Activated B cell treated with CpG ODN at 0.5 μM for 24 hours (primary cell): ENCODE measurements around the gene BRD3. TPM values are rescaled to one million over a fixed set of nuclear protein-coding genes. Genes with fewer than 3 reads are reported as not detected.

ENCODE experiments used
- ATAC-seq: fragments of 200-7000 bp; cut with Tn5 transposase; one replicate; pipeline ENCODE4 v1.10.0; 2021; ENCODE audit warnings: low read depth, mild to moderate bottlenecking, moderate library complexity
- CTCF ChIA-PET: fragments of 350-600 bp; sonication (Branson Sonifier 250); formaldehyde crosslinking; loops from one replicate; lab custom pipeline; 2021; ENCODE audit warnings: antibody characterized with exemption; lab: Charles Lee
- POLR2A ChIA-PET: fragments of 350-600 bp; sonication (Branson Sonifier 250); formaldehyde crosslinking; loops from one replicate; lab custom pipeline; 2021; ENCODE audit warnings: antibody characterized with exemption; lab: Charles Lee
- DNase-seq: peaks from one replicate; pipeline ENCODE4 v3.0.0; 2022
- H3K27ac Mint-ChIP-seq: one replicate; pipeline ENCODE4 v1.8.0; 2020; ENCODE audit warnings: mixed read lengths
- H3K27me3 Mint-ChIP-seq: one replicate; pipeline ENCODE4 v1.8.0; 2021; ENCODE audit warnings: mixed read lengths
- H3K36me3 Mint-ChIP-seq: one replicate; pipeline ENCODE4 v1.8.0; 2021; ENCODE audit warnings: low read depth, mixed read lengths
- H3K4me1 Mint-ChIP-seq: one replicate; pipeline ENCODE4 v1.8.0; 2021; ENCODE audit warnings: mixed read lengths
- H3K4me3 Mint-ChIP-seq: one replicate; pipeline ENCODE4 v1.8.0; 2020; ENCODE audit warnings: mild to moderate bottlenecking, mixed read lengths
- H3K9me3 Mint-ChIP-seq: one replicate; pipeline ENCODE4 v1.8.0; 2020; ENCODE audit warnings: mixed read lengths
- intact Hi-C: fragments of 100-400 bp; cut with micrococcal nuclease; formaldehyde crosslinking; loops from one replicate; pipeline ENCODE4 v1.15.1; 2024
- total RNA-seq: library from RNA; stranded (reverse); gene quantifications from 2 replicates; pipeline ENCODE4 v1.2.3, GENCODE V29; 2022
- TF ChIP-seq, protein P1 (sequence below): fragments of 200-600 bp; IDR thresholded peaks from one replicate; pipeline ENCODE4 v1.8.0; 2022; ENCODE audit warnings: antibody characterized with exemption, mild to moderate bottlenecking

The BRD3 gene
- total RNA-seq, 1 donor from 2014 or later = 18.3 TPM

DNA sequence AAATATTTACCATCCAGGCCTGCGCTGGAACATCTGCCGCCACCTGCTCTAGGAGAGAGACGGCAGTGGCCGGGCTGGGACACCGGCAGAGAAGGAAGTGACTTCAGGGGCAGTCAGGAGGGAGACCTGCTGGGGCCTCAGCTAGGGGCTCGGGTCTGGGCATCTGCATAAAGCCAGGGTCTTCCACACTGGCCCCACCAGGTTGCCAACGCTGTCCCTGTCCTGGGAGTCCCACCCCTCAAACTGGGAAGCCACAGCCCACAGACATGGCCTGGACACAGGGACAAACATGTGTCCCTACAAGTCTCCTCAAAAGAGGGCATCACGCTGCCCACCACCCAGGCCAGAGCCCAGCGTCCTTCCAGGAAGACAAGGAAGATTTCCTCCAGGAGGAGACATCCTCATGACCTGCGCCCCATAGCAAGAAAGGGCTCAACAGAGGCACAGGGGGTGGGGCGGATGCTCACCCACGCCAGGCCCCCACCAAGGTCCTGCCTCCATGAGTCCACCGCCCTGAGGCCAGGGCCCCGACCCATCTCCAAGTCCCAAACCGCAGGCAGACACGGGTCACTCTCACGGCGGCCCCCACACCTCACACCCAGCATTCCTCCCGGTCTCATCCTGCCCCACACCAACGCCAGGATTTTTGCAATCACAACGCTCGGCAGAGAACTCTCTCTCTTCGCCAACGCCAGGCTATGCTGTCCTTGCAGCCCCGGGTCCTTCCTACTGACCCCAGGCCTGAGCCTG is 84.7 kb downstream of the BRD3 start:
- H3K4me1 Mint-ChIP-seq = peaks cover 85% of the 10 kb centered on the region
- H3K4me3 Mint-ChIP-seq = no peak overlapping the region
- no peaks in the 10 kb centered on the region for H3K9me3 Mint-ChIP-seq
- TF ChIP-seq, protein P1, sequence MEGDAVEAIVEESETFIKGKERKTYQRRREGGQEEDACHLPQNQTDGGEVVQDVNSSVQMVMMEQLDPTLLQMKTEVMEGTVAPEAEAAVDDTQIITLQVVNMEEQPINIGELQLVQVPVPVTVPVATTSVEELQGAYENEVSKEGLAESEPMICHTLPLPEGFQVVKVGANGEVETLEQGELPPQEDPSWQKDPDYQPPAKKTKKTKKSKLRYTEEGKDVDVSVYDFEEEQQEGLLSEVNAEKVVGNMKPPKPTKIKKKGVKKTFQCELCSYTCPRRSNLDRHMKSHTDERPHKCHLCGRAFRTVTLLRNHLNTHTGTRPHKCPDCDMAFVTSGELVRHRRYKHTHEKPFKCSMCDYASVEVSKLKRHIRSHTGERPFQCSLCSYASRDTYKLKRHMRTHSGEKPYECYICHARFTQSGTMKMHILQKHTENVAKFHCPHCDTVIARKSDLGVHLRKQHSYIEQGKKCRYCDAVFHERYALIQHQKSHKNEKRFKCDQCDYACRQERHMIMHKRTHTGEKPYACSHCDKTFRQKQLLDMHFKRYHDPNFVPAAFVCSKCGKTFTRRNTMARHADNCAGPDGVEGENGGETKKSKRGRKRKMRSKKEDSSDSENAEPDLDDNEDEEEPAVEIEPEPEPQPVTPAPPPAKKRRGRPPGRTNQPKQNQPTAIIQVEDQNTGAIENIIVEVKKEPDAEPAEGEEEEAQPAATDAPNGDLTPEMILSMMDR = no peak
- ATAC-seq (no peak), DNase-seq (no peak)
- H3K27ac Mint-ChIP-seq = no peak overlapping the region
- H3K36me3 Mint-ChIP-seq = peaks cover 30% of the 10 kb centered on the region
- ChIA-PET CTCF (no interaction called here), POLR2A (no interaction called here)
- intact Hi-C loops = no loop called here
- no peaks in the 10 kb centered on the region for H3K27me3 Mint-ChIP-seq

- ATAC-seq (no peak), DNase-seq (no peak)
- Mint-ChIP-seq H3K4me1 (peaks cover 81% of the 10 kb centered on the region), H3K9me3 (no peaks in the 10 kb centered on the region), H3K27ac (peak overlapping the region; percentile 12), H3K4me3 (no peak overlapping the region), H3K27me3 (no peaks in the 10 kb centered on the region), H3K36me3 (peaks cover 29% of the 10 kb centered on the region)
- intact Hi-C loops = no loop called here
- CTCF ChIA-PET = no interaction called here
- TF ChIP-seq, protein P1 = no peak
- POLR2A ChIA-PET = interaction anchor here (0.6 kb wide), 1 partner anchor 25 kb away, joined by 5 read pairs; no protein-coding TSS in a partner anchor
Measured at GRCh38 chr9:133981958-133982681, 85.7 kb downstream of the BRD3 start.

DNA sequence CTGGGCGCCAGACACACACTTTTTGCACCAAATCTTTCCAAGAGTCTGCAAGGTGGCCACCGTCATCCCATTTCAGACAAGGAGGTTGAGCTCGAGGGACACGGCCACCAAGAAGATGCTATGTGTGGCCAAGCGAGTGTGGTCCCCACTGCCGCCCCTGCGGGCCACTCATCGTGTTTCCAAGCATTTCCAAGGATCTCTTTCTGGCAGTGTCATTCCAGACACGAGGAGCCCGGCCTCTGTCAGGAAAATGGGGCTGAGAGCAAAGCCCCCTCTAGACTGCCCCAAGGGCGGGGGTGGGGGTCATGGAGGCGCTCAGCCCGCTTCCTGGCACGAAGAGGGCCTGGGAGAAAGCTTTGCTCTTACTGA is 86.3 kb downstream of the BRD3 start:
- peaks cover 28% of the 10 kb centered on the region for H3K36me3 Mint-ChIP-seq
- intact Hi-C loops = no loop called here
- DNase-seq = no peak
- H3K4me1 Mint-ChIP-seq = peaks cover 77% of the 10 kb centered on the region
- TF ChIP-seq, protein P1 = no peak
- peak overlapping the region; percentile 12 for H3K27ac Mint-ChIP-seq
- H3K27me3 Mint-ChIP-seq = no peaks in the 10 kb centered on the region
- H3K4me3 Mint-ChIP-seq = no peak overlapping the region
- ATAC-seq = no peak
- POLR2A ChIA-PET = interaction anchor here (0.5 to 1.5 kb wide), 2 partner anchors 11 to 194 kb away, joined by 3 to 5 read pairs; no protein-coding TSS in a partner anchor
- no peaks in the 10 kb centered on the region for H3K9me3 Mint-ChIP-seq
- CTCF ChIA-PET = no interaction called here

GRCh38 chr9:133980864-133981588 is 86.8 kb downstream of the BRD3 start:
- H3K4me1 Mint-ChIP-seq = peaks cover 72% of the 10 kb centered on the region
- no peaks in the 10 kb centered on the region for H3K27me3 Mint-ChIP-seq
- H3K9me3 Mint-ChIP-seq = no peaks in the 10 kb centered on the region
- ChIA-PET POLR2A (interaction anchor here (0.5 to 1.5 kb wide), 4 partner anchors 10 to 193 kb away, joined by 3 to 6 read pairs (median 4); no protein-coding TSS in a partner anchor), CTCF (no interaction called here)
- peaks cover 23% of the 10 kb centered on the region for H3K36me3 Mint-ChIP-seq
- TF ChIP-seq, protein P1 = no peak
- intact Hi-C loops = no loop called here
- ATAC-seq (no peak), DNase-seq (no peak)
- H3K27ac Mint-ChIP-seq = peak overlapping the region; percentile 61
- peak overlapping the region; percentile 74 for H3K4me3 Mint-ChIP-seq

Other genes starting within 250 kb of the BRD3 start
- gene VAV2, start 75.7 kb downstream of the BRD3 start, total RNA-seq = 92.9 and 99.6 TPM in 2 replicates
- gene BRD3OS, start 42.5 kb downstream of the BRD3 start, total RNA-seq = 17.3 and 19.3 TPM in 2 replicates
- 20.8 and 22.4 TPM in 2 replicates for gene WDR5, start 68.1 kb upstream of the BRD3 start, total RNA-seq
- 86.6 and 120 TPM in 2 replicates for gene RNU6ATAC, start 96.5 kb upstream of the BRD3 start, total RNA-seq